OCI-LY7 (cell line): ENCODE measurements around the gene VSIG8. TPM values are rescaled to one million over a fixed set of nuclear protein-coding genes. Genes with fewer than 3 reads are reported as not detected.

Source experiments
- BruUV-seq: library from RNA; stranded (reverse); fragments of 400-500 nt; replicated peaks from 2 replicates; lab custom pipeline; 2021; lab: Mats Ljungman, UMichigan
- CTCF ChIA-PET: fragments of 300-600 bp; sonication (Branson Sonifier 250); formaldehyde crosslinking; loops from one replicate; lab custom pipeline; 2022; ENCODE audit warnings: antibody characterized with exemption; ENCODE audit not compliant: unreplicated experiment; lab: Charles Lee
- POLR2A ChIA-PET: fragments of 300-600 bp; sonication (Branson Sonifier 250); formaldehyde crosslinking; loops from one replicate; lab custom pipeline; 2022; ENCODE audit warnings: antibody characterized with exemption; lab: Charles Lee
- DNase-seq: peaks from one replicate; pipeline ENCODE4 v3.0.0-alpha.2; 2015; ENCODE audit warnings: low spot score
- H2AFZ ChIP-seq: fragments of 200-600 bp; sonication (generic), shearing (Covaris generic); 2 replicates; pipeline ENCODE4 v1.6.1; 2014; ENCODE audit warnings: mild to moderate bottlenecking, antibody characterized with exemption, low read length, moderate library complexity
- H3K27ac ChIP-seq: fragments of 200-600 bp; sonication (generic); 2 replicates; pipeline ENCODE4 v1.5.1; 2014; ENCODE audit warnings: mixed run types, low read depth, mild to moderate bottlenecking, moderate library complexity, low read length, inconsistent platforms; ENCODE audit not compliant: poor library complexity, severe bottlenecking
- H3K36me3 ChIP-seq: fragments of 200-600 bp; sonication (generic); 2 replicates; pipeline ENCODE4 v1.6.1; 2014; ENCODE audit warnings: mild to moderate bottlenecking, antibody characterized with exemption, low read length, moderate library complexity, mixed read lengths; ENCODE audit not compliant: insufficient read depth
- H3K4me1 ChIP-seq: fragments of 200-600 bp; sonication (generic); 2 replicates; pipeline ENCODE4 v1.5.1; 2014; ENCODE audit warnings: mild to moderate bottlenecking, low read length; ENCODE audit not compliant: insufficient read depth, poor library complexity, severe bottlenecking
- H3K4me2 ChIP-seq: fragments of 200-600 bp; sonication (generic); 2 replicates; pipeline ENCODE4 v1.6.1; 2014; ENCODE audit warnings: mild to moderate bottlenecking, low read length
- H3K4me3 ChIP-seq: fragments of 200-600 bp; sonication (generic); 2 replicates; pipeline ENCODE4 v1.5.1; 2014; ENCODE audit warnings: mild to moderate bottlenecking, low read depth, low read length; ENCODE audit not compliant: poor library complexity, severe bottlenecking
- H3K79me2 ChIP-seq: fragments of 200-600 bp; sonication (generic); 2 replicates; pipeline ENCODE4 v1.6.1; 2016; ENCODE audit warnings: low read depth, mild to moderate bottlenecking, low read length, moderate library complexity, mixed read lengths; ENCODE audit not compliant: insufficient read depth
- H3K9me2 ChIP-seq: fragments of 200-600 bp; sonication (generic); 2 replicates; pipeline ENCODE4 v1.6.1; 2016; ENCODE audit warnings: mild to moderate bottlenecking, low read length, mixed read lengths; ENCODE audit not compliant: insufficient read depth
- H3K9me3 ChIP-seq: fragments of 200-600 bp; sonication (generic); 2 replicates; pipeline ENCODE4 v1.6.1; 2014; ENCODE audit warnings: mild to moderate bottlenecking, mixed run types, low read length, mixed read lengths
- H4K20me1 ChIP-seq: fragments of 200-600 bp; sonication (generic); 2 replicates; pipeline ENCODE4 v1.6.1; 2014; ENCODE audit warnings: mild to moderate bottlenecking, antibody characterized with exemption, low read length, moderate library complexity, mixed read lengths; ENCODE audit not compliant: insufficient read depth
- EZH2phosphoT487 ChIP-seq: fragments of 200-600 bp; sonication (generic); IDR thresholded peaks from 2 replicates; pipeline ENCODE4 v1.6.1; 2018; ENCODE audit warnings: low read depth, borderline replicate concordance, mild to moderate bottlenecking, mixed run types, antibody characterized with exemption, low read length, moderate library complexity, mixed read lengths
- intact Hi-C: fragments of 100-400 bp; cut with micrococcal nuclease; formaldehyde crosslinking; loops from one replicate; pipeline ENCODE4 v1.10.0; 2022; ENCODE audit not compliant: unreplicated experiment
- total RNA-seq, 2 experiments: library from RNA; depleted of rRNA in 1 of 2; stranded (reverse); fragments of >200 nt in 1 of 2; shearing (Covaris generic) in 1 of 2; gene quantifications; 2 replicates each; pipeline ENCODE4 v1.2.3, GENCODE V29; 2014 to 2022
- TF ChIP-seq, protein P1 (sequence below): fragments of 200-600 bp; sonication (generic); conservative IDR thresholded peaks from 2 replicates; pipeline ENCODE4 v1.5.1; 2014; ENCODE audit warnings: mild to moderate bottlenecking, antibody characterized with exemption, low read length, moderate library complexity, mixed read lengths

The VSIG8 gene
- total RNA-seq, 2 experiments from 2014 or later, result not detected

- no TSS peak for BruUV-seq
- no peak overlapping the region for H3K4me3 ChIP-seq
Observed at GRCh38 chr1:159857889-159858288, 4.6 kb downstream of the VSIG8 start.

DNA sequence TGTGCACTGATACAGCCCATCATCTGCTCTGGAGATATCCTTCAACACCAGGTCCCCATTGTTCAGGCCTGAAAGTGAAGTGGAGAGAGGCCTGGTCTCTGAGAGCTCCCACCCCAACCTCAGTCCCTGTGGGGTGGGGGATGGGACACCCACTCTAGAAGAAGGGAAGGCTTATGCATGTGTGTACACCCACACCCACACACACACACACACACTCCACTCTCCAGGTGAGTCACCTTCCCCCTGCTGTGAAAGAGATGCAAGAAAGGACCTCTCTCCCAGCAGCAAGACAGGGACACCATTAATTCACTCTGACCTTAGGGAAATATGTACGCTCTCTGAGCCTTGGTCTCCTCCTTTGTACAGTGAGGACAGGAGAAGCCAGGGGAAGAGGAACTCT lies 5.9 kb downstream of the VSIG8 start:
- no TSS peak for BruUV-seq
- CTCF ChIA-PET, result no interaction called here
- no peak for TF ChIP-seq EZH2phosphoT487
- Histone ChIP-seq H3K27ac (no peak overlapping the region), H3K4me1 (no peaks in the 10 kb centered on the region), H4K20me1 (no peaks in the 10 kb centered on the region), H3K4me3 (no peak overlapping the region), H3K9me2 (no peaks in the 10 kb centered on the region), H2AFZ (no peak overlapping the region), H3K36me3 (no peaks in the 10 kb centered on the region), H3K9me3 (no peaks in the 10 kb centered on the region), H3K4me2 (no peak overlapping the region), H3K79me2 (no peaks in the 10 kb centered on the region)
- intact Hi-C loops, result no loop called here
- POLR2A ChIA-PET, result no interaction called here
- DNase-seq, result no peak

More at GRCh38 chr1:159857889-159858288, 4.6 kb downstream of the VSIG8 start:
- ChIA-PET POLR2A (interaction anchor here (0.6 kb wide), 1 partner anchor 31 kb away, joined by 4 read pairs; no protein-coding TSS in a partner anchor), CTCF (no interaction called here)
- Histone ChIP-seq H3K4me2 (no peak overlapping the region), H3K9me2 (no peaks in the 10 kb centered on the region), H3K79me2 (no peaks in the 10 kb centered on the region), H4K20me1 (no peaks in the 10 kb centered on the region), H3K36me3 (no peaks in the 10 kb centered on the region), H3K9me3 (no peaks in the 10 kb centered on the region), H3K27ac (no peak overlapping the region), H3K4me1 (no peaks in the 10 kb centered on the region), H2AFZ (no peak overlapping the region)
- TF ChIP-seq EZH2phosphoT487, result no peak
- TF ChIP-seq, protein P1, sequence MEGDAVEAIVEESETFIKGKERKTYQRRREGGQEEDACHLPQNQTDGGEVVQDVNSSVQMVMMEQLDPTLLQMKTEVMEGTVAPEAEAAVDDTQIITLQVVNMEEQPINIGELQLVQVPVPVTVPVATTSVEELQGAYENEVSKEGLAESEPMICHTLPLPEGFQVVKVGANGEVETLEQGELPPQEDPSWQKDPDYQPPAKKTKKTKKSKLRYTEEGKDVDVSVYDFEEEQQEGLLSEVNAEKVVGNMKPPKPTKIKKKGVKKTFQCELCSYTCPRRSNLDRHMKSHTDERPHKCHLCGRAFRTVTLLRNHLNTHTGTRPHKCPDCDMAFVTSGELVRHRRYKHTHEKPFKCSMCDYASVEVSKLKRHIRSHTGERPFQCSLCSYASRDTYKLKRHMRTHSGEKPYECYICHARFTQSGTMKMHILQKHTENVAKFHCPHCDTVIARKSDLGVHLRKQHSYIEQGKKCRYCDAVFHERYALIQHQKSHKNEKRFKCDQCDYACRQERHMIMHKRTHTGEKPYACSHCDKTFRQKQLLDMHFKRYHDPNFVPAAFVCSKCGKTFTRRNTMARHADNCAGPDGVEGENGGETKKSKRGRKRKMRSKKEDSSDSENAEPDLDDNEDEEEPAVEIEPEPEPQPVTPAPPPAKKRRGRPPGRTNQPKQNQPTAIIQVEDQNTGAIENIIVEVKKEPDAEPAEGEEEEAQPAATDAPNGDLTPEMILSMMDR, result no peak
- DNase-seq, result no peak
- intact Hi-C loops, result no loop called here

- H3K4me2 ChIP-seq, result no peak overlapping the region
- H3K4me1 ChIP-seq, result no peaks in the 10 kb centered on the region
- POLR2A ChIA-PET, result no interaction called here
- H3K9me2 ChIP-seq, result no peaks in the 10 kb centered on the region
- no peaks in the 10 kb centered on the region for H3K9me3 ChIP-seq
- no peaks in the 10 kb centered on the region for H3K36me3 ChIP-seq
- H3K27ac ChIP-seq, result no peak overlapping the region
- no peaks in the 10 kb centered on the region for H4K20me1 ChIP-seq
- no peak for TF ChIP-seq EZH2phosphoT487
- TF ChIP-seq, protein P1, result no peak
- CTCF ChIA-PET, result no interaction called here
- H3K4me3 ChIP-seq, result no peak overlapping the region
- no peak overlapping the region for H2AFZ ChIP-seq
- intact Hi-C loops, result no loop called here
- H3K79me2 ChIP-seq, result no peaks in the 10 kb centered on the region
- BruUV-seq, result no TSS peak
- DNase-seq, result no peak
Observed at GRCh38 chr1:159855709-159856108, 6.7 kb downstream of the VSIG8 start.
